KMS-11 (cell line): Measurements from ENCODE around the gene STAP1.
"Not testable (repeated sequence)": the region's sequence is repeated elsewhere in the genome, so short reads cannot be mapped to it uniquely, and the experiment has no call there.

Experiments used
- H2AFZ ChIP-seq: fragments of 200-600 bp; sonication (generic); 2 replicates; pipeline ENCODE4 v1.6.1; 2016; ENCODE audit warnings: antibody characterized with exemption, mixed run types, low read depth
- H3K27ac ChIP-seq: fragments of 200-600 bp; sonication (generic); 2 replicates; pipeline ENCODE4 v1.6.1; 2016; ENCODE audit warnings: mild to moderate bottlenecking, mixed run types
- H3K27me3 ChIP-seq: fragments of 200-600 bp; sonication (generic); 2 replicates; pipeline ENCODE4 v1.6.1; 2017; ENCODE audit warnings: mild to moderate bottlenecking, low read depth, mixed run types, moderate library complexity; ENCODE audit not compliant: insufficient read depth
- H3K36me3 ChIP-seq: fragments of 200-600 bp; sonication (generic); 2 replicates; pipeline ENCODE4 v1.6.1; 2017; ENCODE audit warnings: mild to moderate bottlenecking, mixed run types; ENCODE audit not compliant: insufficient read depth
- H3K4me1 ChIP-seq: fragments of 200-600 bp; sonication (generic); 2 replicates; pipeline ENCODE4 v1.6.1; 2016; ENCODE audit warnings: mild to moderate bottlenecking, low read depth, mixed run types; ENCODE audit not compliant: poor library complexity, severe bottlenecking
- H3K4me2 ChIP-seq: fragments of 200-600 bp; sonication (generic); 2 replicates; pipeline ENCODE4 v1.7.0; 2016; ENCODE audit warnings: mild to moderate bottlenecking, mixed run types
- H3K4me3 ChIP-seq: fragments of 200-600 bp; sonication (generic); IDR thresholded peaks from 2 replicates; pipeline ENCODE4 v1.6.1; 2017; ENCODE audit warnings: low read depth, low read length, mixed read lengths; ENCODE audit not compliant: insufficient read depth
- H3K79me2 ChIP-seq: fragments of 200-600 bp; sonication (generic); 2 replicates; pipeline ENCODE4 v1.6.1; 2016; ENCODE audit warnings: low read depth, mixed run types; ENCODE audit not compliant: insufficient read depth
- H3K9ac ChIP-seq: fragments of 200-600 bp; sonication (generic); 2 replicates; pipeline ENCODE4 v1.6.1; 2016; ENCODE audit warnings: mild to moderate bottlenecking, mixed run types
- H4K20me1 ChIP-seq: fragments of 200-600 bp; sonication (generic); 2 replicates; pipeline ENCODE4 v1.6.1; 2016; ENCODE audit warnings: mild to moderate bottlenecking, mixed run types; ENCODE audit not compliant: insufficient read depth
- TF ChIP-seq, protein P1 (sequence below): fragments of 200-600 bp; sonication (generic); conservative IDR thresholded peaks from 2 replicates; pipeline ENCODE4 v1.6.1; 2017; ENCODE audit warnings: low read depth, mild to moderate bottlenecking, antibody characterized with exemption, low read length, moderate library complexity, mixed read lengths

Gene STAP1

GRCh38 chr4:67550451-67550850 lies 8.1 kb upstream of the STAP1 start:
- H2AFZ ChIP-seq: no peak overlapping the region
- no peaks in the 10 kb centered on the region for H3K36me3 ChIP-seq
- H3K4me2 ChIP-seq: no peak overlapping the region
- no peak overlapping the region for H3K4me3 ChIP-seq
- H3K27me3 ChIP-seq: no peaks in the 10 kb centered on the region
- H3K4me1 ChIP-seq: peaks cover 10% of the 10 kb centered on the region
- no peaks in the 10 kb centered on the region for H3K79me2 ChIP-seq
- H3K9ac ChIP-seq: no peak overlapping the region
- TF ChIP-seq, protein P1, sequence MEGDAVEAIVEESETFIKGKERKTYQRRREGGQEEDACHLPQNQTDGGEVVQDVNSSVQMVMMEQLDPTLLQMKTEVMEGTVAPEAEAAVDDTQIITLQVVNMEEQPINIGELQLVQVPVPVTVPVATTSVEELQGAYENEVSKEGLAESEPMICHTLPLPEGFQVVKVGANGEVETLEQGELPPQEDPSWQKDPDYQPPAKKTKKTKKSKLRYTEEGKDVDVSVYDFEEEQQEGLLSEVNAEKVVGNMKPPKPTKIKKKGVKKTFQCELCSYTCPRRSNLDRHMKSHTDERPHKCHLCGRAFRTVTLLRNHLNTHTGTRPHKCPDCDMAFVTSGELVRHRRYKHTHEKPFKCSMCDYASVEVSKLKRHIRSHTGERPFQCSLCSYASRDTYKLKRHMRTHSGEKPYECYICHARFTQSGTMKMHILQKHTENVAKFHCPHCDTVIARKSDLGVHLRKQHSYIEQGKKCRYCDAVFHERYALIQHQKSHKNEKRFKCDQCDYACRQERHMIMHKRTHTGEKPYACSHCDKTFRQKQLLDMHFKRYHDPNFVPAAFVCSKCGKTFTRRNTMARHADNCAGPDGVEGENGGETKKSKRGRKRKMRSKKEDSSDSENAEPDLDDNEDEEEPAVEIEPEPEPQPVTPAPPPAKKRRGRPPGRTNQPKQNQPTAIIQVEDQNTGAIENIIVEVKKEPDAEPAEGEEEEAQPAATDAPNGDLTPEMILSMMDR: no peak
- H4K20me1 ChIP-seq: no peaks in the 10 kb centered on the region
- no peak overlapping the region for H3K27ac ChIP-seq

GRCh38 chr4:67550857-67551256 lies 7.7 kb upstream of the STAP1 start:
- peaks cover 8% of the 10 kb centered on the region for H3K4me1 ChIP-seq
- TF ChIP-seq, protein P1: no peak
- H3K36me3 ChIP-seq: no peaks in the 10 kb centered on the region
- no peaks in the 10 kb centered on the region for H4K20me1 ChIP-seq
- H3K27me3 ChIP-seq: no peaks in the 10 kb centered on the region
- H3K9ac ChIP-seq: no peak overlapping the region
- H3K4me3 ChIP-seq: no peak overlapping the region
- no peak overlapping the region for H2AFZ ChIP-seq
- H3K27ac ChIP-seq: no peak overlapping the region
- H3K79me2 ChIP-seq: no peaks in the 10 kb centered on the region
- H3K4me2 ChIP-seq: no peak overlapping the region

- H4K20me1 ChIP-seq, H3K27me3 ChIP-seq, H3K4me2 ChIP-seq, H2AFZ ChIP-seq, H3K4me1 ChIP-seq, H3K79me2 ChIP-seq, H3K4me3 ChIP-seq, H3K9ac ChIP-seq, H3K36me3 ChIP-seq, H3K27ac ChIP-seq: not testable (repeated sequence)
Measured at GRCh38 chr4:67552146-67552792, 6.3 kb upstream of the STAP1 start.

DNA sequence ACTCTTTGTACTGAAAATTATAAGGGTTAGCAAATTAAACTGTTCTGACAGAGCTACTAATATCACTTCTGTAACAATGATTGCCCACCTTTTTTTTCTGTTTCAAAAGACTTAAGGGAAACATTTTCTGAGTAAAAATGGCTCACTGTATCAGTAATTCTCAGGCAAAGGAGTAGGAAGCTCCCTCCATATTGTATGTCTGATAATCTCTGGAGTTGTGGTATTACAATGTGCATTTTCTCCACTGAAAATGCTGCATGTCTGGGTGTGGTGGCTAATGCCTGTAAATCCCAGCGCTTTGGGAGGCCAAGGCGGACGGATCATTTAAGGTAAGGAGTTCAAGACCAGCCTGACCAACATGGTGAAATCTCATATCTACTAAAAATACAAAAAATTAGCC lies 4.4 kb upstream of the STAP1 start:
- H3K27ac ChIP-seq: no peak overlapping the region

DNA sequence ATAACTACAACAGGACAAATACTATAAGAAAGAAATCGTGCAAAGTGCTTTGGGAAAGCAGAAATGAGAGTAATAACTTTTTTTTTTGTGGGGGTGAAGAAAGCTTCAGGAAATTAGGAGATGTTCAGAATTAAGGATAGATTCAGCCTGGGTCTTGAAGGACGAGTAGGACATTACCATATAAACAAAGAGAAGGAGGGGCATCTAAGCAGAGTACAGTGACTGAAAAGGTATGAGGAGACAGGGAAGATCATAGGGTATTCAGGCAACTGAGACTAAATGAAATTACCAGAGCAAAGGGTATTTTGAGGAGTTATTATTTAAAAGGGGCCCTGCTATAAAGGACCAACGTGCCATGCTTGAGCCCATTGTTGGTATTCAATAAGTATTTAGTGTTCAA lies 3.1 kb upstream of the STAP1 start:
- Histone ChIP-seq H3K27me3 (no peaks in the 10 kb centered on the region), H3K4me1 (no peaks in the 10 kb centered on the region), H3K27ac (no peak overlapping the region), H3K79me2 (no peaks in the 10 kb centered on the region), H3K4me2 (no peak overlapping the region), H3K4me3 (no peak overlapping the region), H2AFZ (no peak overlapping the region), H4K20me1 (no peaks in the 10 kb centered on the region), H3K9ac (no peak overlapping the region), H3K36me3 (no peaks in the 10 kb centered on the region)
- TF ChIP-seq, protein P1: no peak

More for the DNA sequence above, 4.4 kb upstream of the STAP1 start:
- Histone ChIP-seq H3K4me1 (no peaks in the 10 kb centered on the region), H3K4me3 (no peak overlapping the region), H3K9ac (no peak overlapping the region), H3K27me3 (no peaks in the 10 kb centered on the region), H3K36me3 (no peaks in the 10 kb centered on the region), H3K4me2 (no peak overlapping the region), H3K79me2 (no peaks in the 10 kb centered on the region), H4K20me1 (no peaks in the 10 kb centered on the region), H2AFZ (no peak overlapping the region)
- TF ChIP-seq, protein P1: no peak
